HG03378 (cell line): Measurements from ENCODE around the gene OR1L4.

Source experiments
- ATAC-seq: cut with Tn5 transposase; IDR thresholded peaks from one replicate; pipeline ENCODE4 v1.9.1; 2021; ENCODE audit warnings: mild to moderate bottlenecking, moderate library complexity; ENCODE audit not compliant: unreplicated experiment

OR1L4 gene

GRCh38 chr9:122723690-122724089, at the start of gene OR1L4:
Gene OR1L4, plus strand, starts transcription at chr9:122723990. Its CDS starts 0 bp downstream, at chr9:122723990.
- ATAC-seq: no peak

- no peak for ATAC-seq
Measured at GRCh38 chr9:122684851-122685250, 38.9 kb upstream of the OR1L4 start.

GRCh38 chr9:122695696-122696095, 28.1 kb upstream of the OR1L4 start:
- no peak for ATAC-seq

DNA sequence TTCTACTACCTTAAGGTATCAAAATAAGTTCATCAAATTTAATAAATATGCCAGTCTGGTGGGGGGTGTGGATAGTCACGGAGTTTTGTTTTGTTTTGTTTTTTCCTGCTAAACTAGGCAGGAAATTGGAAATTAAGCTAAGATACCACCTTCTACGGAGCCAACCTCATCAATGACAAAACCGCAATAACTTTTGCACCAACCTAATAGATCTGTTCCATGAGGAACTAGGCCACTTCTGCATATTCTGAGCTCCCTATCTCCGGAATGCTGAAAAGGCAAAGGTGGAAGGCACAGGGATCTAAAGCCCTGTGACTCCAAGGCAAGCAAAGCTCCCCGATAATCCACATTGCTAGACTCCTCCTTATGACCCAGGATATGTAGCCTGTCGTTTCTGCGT, 5.8 kb upstream of the OR1L4 start:
- no peak for ATAC-seq

DNA sequence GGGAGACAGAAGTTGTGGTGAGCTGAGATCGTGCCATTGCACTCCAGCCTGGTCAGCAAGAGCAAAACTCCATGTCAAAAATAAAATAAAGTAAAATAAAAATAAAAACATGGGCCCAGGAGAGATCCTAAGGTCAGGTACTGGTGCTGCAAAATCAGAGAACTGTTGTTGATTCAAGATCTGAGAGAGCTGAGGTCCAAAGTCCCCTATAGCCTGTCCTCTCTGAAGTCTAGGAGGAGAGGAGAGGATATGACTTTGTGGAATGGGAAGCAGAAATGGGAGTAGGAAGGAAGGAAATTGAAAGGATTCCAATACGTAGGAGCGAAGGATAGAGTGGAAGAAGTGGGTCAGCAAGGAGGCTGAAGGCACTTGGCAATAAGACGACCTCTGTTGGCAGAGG, 4.6 kb upstream of the OR1L4 start:
- no peak for ATAC-seq

- no peak for ATAC-seq
Measured at GRCh38 chr9:122742003-122742402, 18.2 kb downstream of the OR1L4 start, which contains the start of gene OR1L6. Gene OR1L6, plus strand, starts transcription at chr9:122742303. Its CDS starts 7,545 bp downstream, at chr9:122749848.

DNA sequence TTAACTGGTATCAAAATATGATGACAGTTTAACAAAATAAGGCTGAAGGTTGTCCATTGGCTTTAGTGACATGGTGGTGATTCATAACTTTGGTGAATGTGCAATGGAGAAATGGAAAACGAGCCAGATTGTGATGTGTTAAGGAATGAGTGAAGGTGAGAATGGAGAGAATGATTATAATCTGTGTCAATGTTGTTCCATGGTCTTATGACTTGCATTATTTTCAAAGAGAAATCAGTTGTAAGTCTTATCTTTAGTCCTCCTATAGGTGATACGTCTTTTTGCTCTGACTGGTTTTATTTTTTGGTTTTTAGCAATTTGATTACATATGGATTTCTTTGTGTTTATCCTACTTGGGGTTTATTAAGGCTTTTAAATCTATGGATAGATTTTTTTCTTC, 31.0 kb downstream of the OR1L4 start:
- ATAC-seq: no peak

DNA sequence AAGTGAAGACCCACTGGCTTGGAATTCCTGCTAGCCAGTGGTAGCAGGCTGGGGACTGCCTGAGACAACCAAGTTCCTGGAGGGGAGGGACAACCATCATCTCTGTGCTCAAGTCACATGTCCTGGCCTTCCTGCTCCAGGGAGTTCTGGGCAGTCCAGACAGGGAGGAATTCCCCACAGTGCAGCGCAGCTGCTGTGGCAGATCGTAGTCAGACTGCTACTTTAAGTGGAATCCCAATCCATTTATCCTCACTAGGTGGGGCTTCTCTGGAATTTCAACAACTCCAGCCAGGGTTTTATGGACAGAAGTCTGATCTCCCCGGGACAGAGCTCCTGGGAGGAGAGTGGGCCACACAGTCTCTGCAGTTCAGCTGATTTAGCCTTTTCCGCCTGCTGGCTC, 44.0 kb downstream of the OR1L4 start:
- no peak for ATAC-seq
